ENCODE results near the gene MCEMP1. TPM values are rescaled to one million over a fixed set of nuclear protein-coding genes. Genes with fewer than 3 reads are reported as not detected.

The MCEMP1 gene
- polyA plus RNA-seq: under 1 TPM in 1 of 3 donors, not detected in 2; 0.14 TPM

GRCh38 chr19:7676854-7677253 lies at the start of gene MCEMP1:
TSS of gene MCEMP1 (plus strand) at chr19:7677090. CDS start at chr19:7677121, 31 bp downstream.
- no peak for DNase-seq
- peaks cover 0 to 3% (median 0%) of the 10 kb centered on the region in 6 donors for H3K9me3 Mint-ChIP-seq
- H3K27ac Mint-ChIP-seq: peak within 1 kb of the TSS in 4 of 6 donors; percentile 18 to 61 (median 49)
- no peak within 1 kb of the TSS for H3K4me3 Mint-ChIP-seq
- H3K36me3 Mint-ChIP-seq: peaks cover 0 to 2% (median 0%) of the 10 kb centered on the region in 3 donors
- H3K4me1 Mint-ChIP-seq: peaks cover 12 to 18% of the 10 kb centered on the region in 2 donors
- peaks cover 21 to 30% (median 26%) of the 10 kb centered on the region in 3 donors for H3K27me3 Mint-ChIP-seq (ENCODE audit: low read depth in 3 of 3)

- Mint-ChIP-seq H3K9me3 (no peaks in the 10 kb centered on the region), H3K4me1 (peaks cover 36 to 50% of the 10 kb centered on the region in 2 donors), H3K27ac (no peak overlapping the region), H3K27me3 (ENCODE audit: low read depth in 3 of 3) (peaks cover 9 to 16% (median 11%) of the 10 kb centered on the region in 3 donors), H3K4me3 (peak overlapping the region in 1 of 5 donors; percentile 21), H3K36me3 (peaks cover 4 to 14% (median 10%) of the 10 kb centered on the region in 3 donors)
- no peak for DNase-seq
Observed at GRCh38 chr19:7627166-7627565, 49.7 kb upstream of the MCEMP1 start.

- H3K36me3 Mint-ChIP-seq: peaks cover 0 to 7% (median 6%) of the 10 kb centered on the region in 3 donors
- H3K9me3 Mint-ChIP-seq: no peaks in the 10 kb centered on the region
- no peak for DNase-seq
- H3K27me3 Mint-ChIP-seq (ENCODE audit: low read depth in 3 of 3): peaks cover 9 to 16% (median 11%) of the 10 kb centered on the region in 3 donors
- H3K4me3 Mint-ChIP-seq: peak overlapping the region; percentile 90 to 100 (median 94)
- H3K4me1 Mint-ChIP-seq: peaks cover 36 to 45% of the 10 kb centered on the region in 2 donors
- peak overlapping the region; percentile 98 to 100 (median 99) for H3K27ac Mint-ChIP-seq
Observed at GRCh38 chr19:7628589-7629311, 48.1 kb upstream of the MCEMP1 start.

- H3K4me3 Mint-ChIP-seq: peak within 1 kb of the TSS; percentile 90 to 100 (median 94)
- peaks cover 36 to 45% of the 10 kb centered on the region in 2 donors for H3K4me1 Mint-ChIP-seq
- peak; percentile 95 to 97 (median 97) for DNase-seq
- no peaks in the 10 kb centered on the region for H3K9me3 Mint-ChIP-seq
- H3K27ac Mint-ChIP-seq: peak within 1 kb of the TSS; percentile 98 to 100 (median 99)
- H3K36me3 Mint-ChIP-seq: peaks cover 0 to 7% (median 6%) of the 10 kb centered on the region in 3 donors
- H3K27me3 Mint-ChIP-seq (ENCODE audit: low read depth in 3 of 3): peaks cover 9 to 16% (median 11%) of the 10 kb centered on the region in 3 donors
Observed at GRCh38 chr19:7629347-7630054, 47.4 kb upstream of the MCEMP1 start, which contains the start of the genes PET100 and XAB2. TSS of gene PET100 (plus strand) at chr19:7629793. CDS start at chr19:7629834, 41 bp downstream. TSS of gene XAB2 (minus strand) at chr19:7629545. CDS start at chr19:7629527, 18 bp downstream.

- H3K27me3 Mint-ChIP-seq (ENCODE audit: low read depth in 3 of 3): peaks cover 11 to 13% (median 11%) of the 10 kb centered on the region in 3 donors
- H3K27ac Mint-ChIP-seq: peak overlapping the region in 1 of 6 donors; percentile 28
Observed at GRCh38 chr19:7631577-7631976, 45.3 kb upstream of the MCEMP1 start.

GRCh38 chr19:7632340-7633203 lies 44.3 kb upstream of the MCEMP1 start:
- no peak for DNase-seq
- H3K27ac Mint-ChIP-seq: no peak overlapping the region
- H3K27me3 Mint-ChIP-seq (ENCODE audit: low read depth in 3 of 3): peaks cover 11 to 16% (median 13%) of the 10 kb centered on the region in 3 donors
- H3K4me3 Mint-ChIP-seq: no peak overlapping the region
- peaks cover 0 to 6% (median 4%) of the 10 kb centered on the region in 3 donors for H3K36me3 Mint-ChIP-seq
- H3K9me3 Mint-ChIP-seq: no peaks in the 10 kb centered on the region
- H3K4me1 Mint-ChIP-seq: peaks cover 51 to 54% of the 10 kb centered on the region in 2 donors

More at GRCh38 chr19:7631577-7631976, 45.3 kb upstream of the MCEMP1 start:
- peaks cover 50 to 55% of the 10 kb centered on the region in 2 donors for H3K4me1 Mint-ChIP-seq
- DNase-seq: no peak
- H3K4me3 Mint-ChIP-seq: peak overlapping the region in 2 of 5 donors; percentile 38 to 46
- peaks cover 0 to 7% (median 6%) of the 10 kb centered on the region in 3 donors for H3K36me3 Mint-ChIP-seq
- no peaks in the 10 kb centered on the region for H3K9me3 Mint-ChIP-seq

GRCh38 chr19:7633698-7634097 lies 43.2 kb upstream of the MCEMP1 start, which contains the start of gene PCP2:
TSS of gene PCP2 (minus strand) at chr19:7633719. CDS start at chr19:7633457, 262 bp downstream.
- DNase-seq: no peak
- no peak within 1 kb of the TSS for H3K4me3 Mint-ChIP-seq
- peaks cover 46 to 50% of the 10 kb centered on the region in 2 donors for H3K4me1 Mint-ChIP-seq
- peaks cover 9 to 14% (median 11%) of the 10 kb centered on the region in 3 donors for H3K27me3 Mint-ChIP-seq (ENCODE audit: low read depth in 3 of 3)
- peak within 1 kb of the TSS in 2 of 6 donors; percentile 34 to 49 for H3K27ac Mint-ChIP-seq
- no peaks in the 10 kb centered on the region for H3K9me3 Mint-ChIP-seq
- H3K36me3 Mint-ChIP-seq: peaks cover 0 to 6% (median 4%) of the 10 kb centered on the region in 3 donors

- Mint-ChIP-seq H3K27me3 (ENCODE audit: low read depth in 3 of 3) (peaks cover 0 to 8% (median 0%) of the 10 kb centered on the region in 3 donors), H3K27ac (peak overlapping the region; percentile 56 to 93 (median 88)), H3K9me3 (no peaks in the 10 kb centered on the region), H3K4me1 (peaks cover 44 to 49% of the 10 kb centered on the region in 2 donors), H3K36me3 (peaks cover 3 to 6% (median 4%) of the 10 kb centered on the region in 3 donors), H3K4me3 (peak overlapping the region; percentile 82 to 87 (median 83))
- DNase-seq: no peak
Observed at GRCh38 chr19:7635670-7636069, 41.2 kb upstream of the MCEMP1 start.

GRCh38 chr19:7636317-7636690 lies 40.6 kb upstream of the MCEMP1 start:
- Mint-ChIP-seq H3K27ac (peak overlapping the region; percentile 88 to 93 (median 90)), H3K4me1 (peaks cover 41 to 45% of the 10 kb centered on the region in 2 donors), H3K9me3 (no peaks in the 10 kb centered on the region), H3K4me3 (peak overlapping the region; percentile 82 to 87 (median 83)), H3K36me3 (peaks cover 3 to 6% (median 4%) of the 10 kb centered on the region in 3 donors), H3K27me3 (ENCODE audit: low read depth in 3 of 3) (peaks cover 0 to 8% (median 0%) of the 10 kb centered on the region in 3 donors)
- DNase-seq: no peak

GRCh38 chr19:7636691-7637373 lies 40.1 kb upstream of the MCEMP1 start, which contains the start of gene STXBP2:
TSS of gene STXBP2 (plus strand) at chr19:7637110. CDS start at chr19:7637150, 40 bp downstream.
- H3K27ac Mint-ChIP-seq: peak within 1 kb of the TSS; percentile 88 to 93 (median 90)
- no peaks in the 10 kb centered on the region for H3K9me3 Mint-ChIP-seq
- peaks cover 3 to 6% (median 4%) of the 10 kb centered on the region in 3 donors for H3K36me3 Mint-ChIP-seq
- H3K4me3 Mint-ChIP-seq: peak within 1 kb of the TSS; percentile 82 to 87 (median 83)
- peaks cover 38 to 45% of the 10 kb centered on the region in 2 donors for H3K4me1 Mint-ChIP-seq
- peak; percentile 87 to 90 (median 88) for DNase-seq
- H3K27me3 Mint-ChIP-seq (ENCODE audit: low read depth in 3 of 3): peaks cover 0 to 8% (median 0%) of the 10 kb centered on the region in 3 donors

- Mint-ChIP-seq H3K9me3 (no peaks in the 10 kb centered on the region), H3K4me1 (peaks cover 36 to 45% of the 10 kb centered on the region in 2 donors), H3K4me3 (peak overlapping the region; percentile 82 to 87 (median 83)), H3K27me3 (ENCODE audit: low read depth in 3 of 3) (peaks cover 0 to 8% (median 0%) of the 10 kb centered on the region in 3 donors), H3K27ac (peak overlapping the region; percentile 83 to 93 (median 90)), H3K36me3 (peaks cover 3 to 6% (median 4%) of the 10 kb centered on the region in 3 donors)
- peak in 2 of 3 donors; percentile 21 to 32 for DNase-seq
Observed at GRCh38 chr19:7637374-7638256, 39.3 kb upstream of the MCEMP1 start.

All from immature natural killer cell (primary cell).